Myocyte (in vitro differentiated cells): ENCODE measurements around the gene COBL. TPM values are rescaled to one million over a fixed set of nuclear protein-coding genes. Genes with fewer than 3 reads are reported as not detected.

Experiments
- DNase-seq: peaks from one replicate; pipeline ENCODE4 v3.0.0-alpha.2; 2012; ENCODE audit warnings: low read depth
- total RNA-seq: library from RNA; depleted of rRNA; stranded (reverse); fragments of >200 nt; gene quantifications from 2 replicates; pipeline ENCODE4 v1.2.3, GENCODE V29; 2014

The COBL gene
- total RNA-seq, 1 donor from 2014 or later, result 52.6 TPM

- no peak for DNase-seq
These were observed 256.1 kb downstream of the COBL start for GRCh38 chr7:51060536-51060935.

GRCh38 chr7:51059504-51060142, 257.0 kb downstream of the COBL start:
- no peak for DNase-seq

- no peak for DNase-seq
These were observed 257.8 kb downstream of the COBL start for GRCh38 chr7:51058764-51059163.

- DNase-seq, result no peak
These were observed 261.4 kb downstream of the COBL start for GRCh38 chr7:51055039-51055840.

- DNase-seq, result no peak
These were observed 262.4 kb downstream of the COBL start for GRCh38 chr7:51054231-51054630.

- DNase-seq, result no peak
These were observed 263.3 kb downstream of the COBL start for GRCh38 chr7:51053160-51053925.

GRCh38 chr7:51046482-51046881, 270.1 kb downstream of the COBL start:
- DNase-seq, result no peak

- DNase-seq, result no peak
These were observed 270.5 kb downstream of the COBL start for GRCh38 chr7:51046103-51046466.

- DNase-seq, result peak; percentile 97
These were observed 271.1 kb downstream of the COBL start for GRCh38 chr7:51045319-51046102.

GRCh38 chr7:51043461-51043860, 273.1 kb downstream of the COBL start:
- no peak for DNase-seq

GRCh38 chr7:51040787-51041186, 275.8 kb downstream of the COBL start:
- DNase-seq, result no peak

GRCh38 chr7:51038573-51038972, 278.0 kb downstream of the COBL start:
- no peak for DNase-seq

GRCh38 chr7:51035716-51036115, 280.9 kb downstream of the COBL start:
- DNase-seq, result no peak

GRCh38 chr7:51034521-51035264, 281.9 kb downstream of the COBL start:
- DNase-seq, result peak; percentile 38

- no peak for DNase-seq
These were observed 282.7 kb downstream of the COBL start for GRCh38 chr7:51033727-51034520.

- no peak for DNase-seq
These were observed 284.7 kb downstream of the COBL start for GRCh38 chr7:51031791-51032515.

- DNase-seq, result no peak
These were observed 285.4 kb downstream of the COBL start for GRCh38 chr7:51031216-51031615.

- DNase-seq, result peak; percentile 42
These were observed 286.9 kb downstream of the COBL start for GRCh38 chr7:51029701-51030191.

GRCh38 chr7:51029131-51029530, 287.5 kb downstream of the COBL start:
- DNase-seq, result no peak
